Inflammatory macrophage treated with lipopolysaccharide for 4 hours (primary cell): Measurements from ENCODE around the gene KCNMB4.
"Not testable (repeated sequence)": the region's sequence is repeated elsewhere in the genome, so short reads cannot be mapped to it uniquely, and the experiment has no call there.

Source experiments
- DNase-seq: peaks from one replicate; pipeline ENCODE4 v3.0.0-alpha.2; 2020

KCNMB4 gene

GRCh38 chr12:70379846-70380245 is 13.8 kb downstream of the KCNMB4 start:
- DNase-seq: no peak

- DNase-seq: no peak
Observed at GRCh38 chr12:70383484-70383883, 17.4 kb downstream of the KCNMB4 start.

GRCh38 chr12:70383886-70384285 is 17.8 kb downstream of the KCNMB4 start:
- DNase-seq: no peak

- no peak for DNase-seq
Observed at GRCh38 chr12:70386771-70387170, 20.7 kb downstream of the KCNMB4 start.

- DNase-seq: no peak
Observed at GRCh38 chr12:70389678-70390077, 23.6 kb downstream of the KCNMB4 start.

- not testable (repeated sequence) for DNase-seq
Observed at GRCh38 chr12:70392631-70393030, 26.5 kb downstream of the KCNMB4 start.

GRCh38 chr12:70393787-70394499 is 27.9 kb downstream of the KCNMB4 start:
- no peak for DNase-seq

- no peak for DNase-seq
Observed at GRCh38 chr12:70398002-70398401, 31.9 kb downstream of the KCNMB4 start.

GRCh38 chr12:70398862-70399261 is 32.8 kb downstream of the KCNMB4 start:
- no peak for DNase-seq

GRCh38 chr12:70399311-70399710 is 33.2 kb downstream of the KCNMB4 start:
- no peak for DNase-seq

GRCh38 chr12:70400124-70400523 is 34.0 kb downstream of the KCNMB4 start:
- DNase-seq: no peak

- DNase-seq: no peak
Observed at GRCh38 chr12:70402597-70402996, 36.5 kb downstream of the KCNMB4 start.

- DNase-seq: no peak
Observed at GRCh38 chr12:70403826-70404225, 37.7 kb downstream of the KCNMB4 start.

- DNase-seq: no peak
Observed at GRCh38 chr12:70408004-70408790, 42.1 kb downstream of the KCNMB4 start.

- no peak for DNase-seq
Observed at GRCh38 chr12:70415987-70416386, 49.9 kb downstream of the KCNMB4 start.

GRCh38 chr12:70417121-70417520 is 51.0 kb downstream of the KCNMB4 start:
- DNase-seq: no peak

- DNase-seq: no peak
Observed at GRCh38 chr12:70418101-70418500, 52.0 kb downstream of the KCNMB4 start.

- no peak for DNase-seq
Observed at GRCh38 chr12:70422631-70423030, 56.5 kb downstream of the KCNMB4 start.

- no peak for DNase-seq
Observed at GRCh38 chr12:70426620-70427019, 60.5 kb downstream of the KCNMB4 start.

GRCh38 chr12:70427611-70428010 is 61.5 kb downstream of the KCNMB4 start:
- no peak for DNase-seq

- DNase-seq: no peak
Observed at GRCh38 chr12:70430400-70430799, 64.3 kb downstream of the KCNMB4 start.

GRCh38 chr12:70436836-70437235 is 70.7 kb downstream of the KCNMB4 start:
- DNase-seq: no peak

- no peak for DNase-seq
Observed at GRCh38 chr12:70443062-70443673, 77.1 kb downstream of the KCNMB4 start.

- DNase-seq: no peak
Observed at GRCh38 chr12:70444903-70445302, 78.8 kb downstream of the KCNMB4 start.
